Aorta (tissue), 5 donors: ENCODE results near the gene TMEM125. TPM values are rescaled to one million over a fixed set of nuclear protein-coding genes. Genes with fewer than 3 reads are reported as not detected.

Source experiments
- ATAC-seq: fragments of 200-7000 bp; cut with Tn5 transposase; one replicate; pipeline ENCODE4 v1.9.1; 2022; ENCODE audit warnings: moderate library complexity; ENCODE audit not compliant: low FRiP score
- DNase-seq, 2 donors: peaks; one replicate each; pipeline ENCODE4 v3.0.0-alpha.2; 2020
- H3K27ac ChIP-seq, 2 donors: one replicate each; pipeline ENCODE4 v1.5.1; 2013; ENCODE audit warnings: low read length in 2 of 2, mild to moderate bottlenecking in 2 of 2, moderate library complexity in 2 of 2, control low read depth in 1 of 2, inconsistent platforms in 1 of 2, low read depth in 1 of 2
- H3K27me3 ChIP-seq, 2 donors: one replicate each; pipeline ENCODE4 v1.6.1; 2013; ENCODE audit warnings: control low read depth in 1 of 2, low read length in 1 of 2, mild to moderate bottlenecking in 1 of 2, moderate library complexity in 1 of 2; ENCODE audit not compliant: insufficient read depth in 2 of 2, control insufficient read depth in 1 of 2
- H3K36me3 ChIP-seq, 2 donors: one replicate each; pipeline ENCODE4 v1.6.1; 2013; ENCODE audit warnings: control low read depth in 1 of 2, low read length in 1 of 2, mild to moderate bottlenecking in 1 of 2; ENCODE audit not compliant: insufficient read depth in 2 of 2, control insufficient read depth in 1 of 2
- H3K4me1 ChIP-seq, 2 donors: one replicate each; pipeline ENCODE4 v1.6.1; 2013; ENCODE audit warnings: low read length in 2 of 2, control low read depth in 1 of 2, mild to moderate bottlenecking in 1 of 2, moderate library complexity in 1 of 2; ENCODE audit not compliant: insufficient read depth in 2 of 2, control insufficient read depth in 1 of 2
- H3K4me3 ChIP-seq, 2 donors: one replicate each; pipeline ENCODE4 v1.5.1; 2013; ENCODE audit warnings: low read length in 2 of 2, control low read depth in 1 of 2, mild to moderate bottlenecking in 1 of 2
- H3K9me3 ChIP-seq: one replicate; pipeline ENCODE4 v1.6.1; 2013; ENCODE audit warnings: mild to moderate bottlenecking, low read length; ENCODE audit not compliant: control insufficient read depth
- WGBS, 2 donors: extraction: QIAGEN DNeasy Blood & Tissue Kit; methylation state at CpG; one replicate each; pipeline ENCODE4 v1.1.7; 2013; 5-methylcytosine and 5-hydroxymethylcytosine counted together
- intact Hi-C, 2 donors: fragments of 100-400 bp; cut with DNase I; formaldehyde crosslinking; loops; one replicate each; pipeline versions ENCODE4 v1.14.2 to v1.15.0; 2022
- polyA plus RNA-seq, 2 donors: library from polyadenylated mRNA; stranded (reverse); fragments of 200-250 nt; gene quantifications; one replicate each; pipeline ENCODE4 v1.2.3, GENCODE V29; 2013
- total RNA-seq, 2 donors: library from RNA; stranded (reverse); fragmentation: NEBNext Ultra II Directional; extraction: Animal tissue kit (Norgen Biotek cat#: 25700); gene quantifications; one replicate each; pipeline ENCODE4 v1.2.1, GENCODE V29; 2021
- donor health status: healthy with polysubstance abuse.
- donor health status: Bipolar disorder and iron deficiency.
- donor health status: DM: no; HTN: no; CAD: no.
- donor health status: DM: no; HTN: no; CAD: no.
- donor health status: DM: yes; HTN: yes; CAD: no.

TMEM125 gene
- total and polyA plus RNA-seq, 4 donors = 6.1 TPM; not detected in 3

- no peak overlapping the region for H3K27ac ChIP-seq
- H3K27me3 ChIP-seq = no peaks in the 10 kb centered on the region
- DNase-seq = peak in 1 of 2 donors; percentile 21
- H3K36me3 ChIP-seq = no peaks in the 10 kb centered on the region
- 42 to 49% methylated on average over 6 to 7 of the region's 7 CpGs for WGBS, 2 donors
- H3K9me3 ChIP-seq = no peaks in the 10 kb centered on the region
- H3K4me3 ChIP-seq = no peak overlapping the region
- ATAC-seq = peak; percentile 53
- no peaks in the 10 kb centered on the region for H3K4me1 ChIP-seq
- intact Hi-C loops = no loop called here
Observed at GRCh38 chr1:43276673-43277072, 6.9 kb downstream of the TMEM125 start.

GRCh38 chr1:43277116-43277876 lies 7.5 kb downstream of the TMEM125 start:
- DNase-seq (peak; percentile 26 to 57), ATAC-seq (no peak)
- Histone ChIP-seq H3K27me3 (no peaks in the 10 kb centered on the region), H3K4me3 (no peak overlapping the region), H3K9me3 (no peaks in the 10 kb centered on the region), H3K36me3 (no peaks in the 10 kb centered on the region), H3K27ac (no peak overlapping the region), H3K4me1 (no peaks in the 10 kb centered on the region)
- intact Hi-C loops = no loop called here
- 82 to 84% methylated on average over 7 of the region's 7 CpGs for WGBS, 2 donors

- intact Hi-C loops = no loop called here
- WGBS, 2 donors = 90 to 100% methylated on average over 5 of the region's 5 CpGs
Observed at GRCh38 chr1:43279161-43279560, 9.4 kb downstream of the TMEM125 start.

GRCh38 chr1:43279666-43280065 lies 9.9 kb downstream of the TMEM125 start:
- WGBS, 2 donors = 91 to 94% methylated on average over 6 of the region's 6 CpGs
- intact Hi-C loops = no loop called here

More at GRCh38 chr1:43279161-43279560, 9.4 kb downstream of the TMEM125 start:
- DNase-seq (peak; percentile 34 to 50), ATAC-seq (no peak)
- Histone ChIP-seq H3K36me3 (no peaks in the 10 kb centered on the region), H3K27me3 (no peaks in the 10 kb centered on the region), H3K4me3 (no peak overlapping the region), H3K4me1 (no peaks in the 10 kb centered on the region), H3K9me3 (no peaks in the 10 kb centered on the region), H3K27ac (no peak overlapping the region)

GRCh38 chr1:43280692-43281091 lies 10.9 kb downstream of the TMEM125 start:
- H3K27ac ChIP-seq = no peak overlapping the region
- no peaks in the 10 kb centered on the region for H3K27me3 ChIP-seq
- no peak for ATAC-seq
- no peaks in the 10 kb centered on the region for H3K36me3 ChIP-seq
- peak; percentile 10 to 13 for DNase-seq
- WGBS, 2 donors = 44 to 57% methylated on average over 2 of the region's 2 CpGs
- no peaks in the 10 kb centered on the region for H3K4me1 ChIP-seq
- H3K4me3 ChIP-seq = no peak overlapping the region
- H3K9me3 ChIP-seq = no peaks in the 10 kb centered on the region
- intact Hi-C loops = no loop called here

More at GRCh38 chr1:43279666-43280065, 9.9 kb downstream of the TMEM125 start:
- DNase-seq = peak; percentile 42 to 62
- Histone ChIP-seq H3K27me3 (no peaks in the 10 kb centered on the region), H3K4me3 (no peak overlapping the region), H3K36me3 (no peaks in the 10 kb centered on the region), H3K9me3 (no peaks in the 10 kb centered on the region), H3K4me1 (no peaks in the 10 kb centered on the region), H3K27ac (no peak overlapping the region)
- no peak for ATAC-seq

GRCh38 chr1:43282220-43283195 lies 12.7 kb downstream of the TMEM125 start:
- no peak overlapping the region for H3K4me3 ChIP-seq
- intact Hi-C loops = no loop called here
- H3K27me3 ChIP-seq = no peaks in the 10 kb centered on the region
- no peaks in the 10 kb centered on the region for H3K4me1 ChIP-seq
- no peak for ATAC-seq
- no peaks in the 10 kb centered on the region for H3K9me3 ChIP-seq
- H3K36me3 ChIP-seq = no peaks in the 10 kb centered on the region
- peak; percentile 14 to 68 for DNase-seq
- WGBS, 2 donors = 86 to 93% methylated on average over 15 of the region's 15 CpGs
- no peak overlapping the region for H3K27ac ChIP-seq

GRCh38 chr1:43284065-43284464 lies 14.3 kb downstream of the TMEM125 start:
- H3K27me3 ChIP-seq = no peaks in the 10 kb centered on the region
- ATAC-seq (no peak), DNase-seq (peak; percentile 9 to 15)
- H3K27ac ChIP-seq = no peak overlapping the region
- 86 to 89% methylated on average over 3 of the region's 3 CpGs for WGBS, 2 donors
- no peaks in the 10 kb centered on the region for H3K36me3 ChIP-seq
- H3K4me3 ChIP-seq = no peak overlapping the region
- intact Hi-C loops = no loop called here
- no peaks in the 10 kb centered on the region for H3K9me3 ChIP-seq
- no peaks in the 10 kb centered on the region for H3K4me1 ChIP-seq

DNA sequence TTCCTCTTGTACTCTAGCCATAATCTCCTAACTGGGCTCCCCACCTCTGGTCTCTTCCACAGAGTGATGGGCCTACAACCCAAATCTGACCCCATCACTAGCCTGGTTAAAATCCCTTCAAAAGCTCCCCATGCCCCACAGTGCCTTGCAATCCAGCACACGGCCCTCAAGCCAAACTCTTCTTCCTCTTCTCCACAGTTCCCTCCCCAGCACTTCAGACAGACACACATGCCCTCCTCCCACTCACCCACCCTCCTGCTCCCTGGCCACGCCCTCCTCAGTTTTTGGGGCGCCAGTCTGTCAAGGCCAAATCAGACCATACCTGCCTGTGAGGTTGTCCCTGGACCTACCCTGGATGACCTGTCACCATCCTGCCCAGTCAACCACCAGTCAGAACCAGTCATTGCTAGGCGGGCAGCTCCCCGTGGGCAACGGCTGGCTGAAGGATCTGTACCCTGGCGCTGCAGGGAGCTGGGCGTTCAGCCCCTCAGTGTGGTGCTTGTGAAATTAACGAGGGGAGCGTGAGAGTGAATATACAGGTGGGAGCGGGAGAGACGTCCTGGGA lies 14.8 kb downstream of the TMEM125 start:
- Histone ChIP-seq H3K36me3 (no peaks in the 10 kb centered on the region), H3K4me3 (no peak overlapping the region), H3K4me1 (no peaks in the 10 kb centered on the region), H3K9me3 (no peaks in the 10 kb centered on the region), H3K27ac (no peak overlapping the region), H3K27me3 (no peaks in the 10 kb centered on the region)
- 83 to 87% methylated on average over 12 of the region's 12 CpGs for WGBS, 2 donors
- peak; percentile 21 to 28 for DNase-seq
- intact Hi-C loops = no loop called here
- ATAC-seq = no peak
